G401 (cell line): ENCODE results near the gene GPC4. TPM values are rescaled to one million over a fixed set of nuclear protein-coding genes. Genes with fewer than 3 reads are reported as not detected.

Experiments
- DNase-seq: peaks from one replicate; pipeline ENCODE4 v3.0.0-alpha.2; 2015; ENCODE audit warnings: low spot score
- in situ Hi-C: cut with HindIII; loops from 2 replicates; pipeline ENCODE4 v1.10.0; 2016; ENCODE audit warnings: low sequenced_read_pairs, mixed read lengths
- total RNA-seq: library from RNA; depleted of rRNA; stranded (reverse); fragments of >200 nt; shearing (Covaris generic); gene quantifications from 2 replicates; pipeline ENCODE4 v1.2.3, GENCODE V29; 2014; rRNA removed

GPC4 gene
- total RNA-seq: 18.0 and 28.1 TPM in 2 replicates

GRCh38 chrX:133415276-133416105 lies at the start of gene GPC4:
TSS of gene GPC4 (minus strand) at chrX:133415489. CDS start at chrX:133414965, 524 bp downstream.
- in situ Hi-C loops: no loop called here
- DNase-seq: peak; percentile 10

DNA sequence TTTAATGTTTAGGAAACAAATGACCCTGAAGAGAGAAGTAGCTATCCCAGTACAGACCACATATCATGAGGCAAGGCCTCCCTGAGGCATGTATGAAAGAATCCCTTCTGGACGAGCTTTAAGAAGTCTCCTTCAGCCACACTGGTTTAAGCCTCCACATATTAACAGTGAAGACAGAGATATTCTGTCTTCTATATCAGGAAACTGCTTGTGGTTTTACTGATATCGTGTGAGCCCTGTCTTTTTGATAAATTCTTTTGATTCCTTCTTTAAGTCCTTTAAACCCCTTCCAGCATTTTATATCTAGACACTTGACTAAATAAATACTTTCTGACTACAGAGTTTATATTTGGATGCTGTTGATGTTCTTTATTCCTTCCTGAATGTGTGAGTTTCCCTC lies 45.9 kb upstream of the GPC4 start:
- DNase-seq: no peak
- in situ Hi-C loops: no loop called here

DNA sequence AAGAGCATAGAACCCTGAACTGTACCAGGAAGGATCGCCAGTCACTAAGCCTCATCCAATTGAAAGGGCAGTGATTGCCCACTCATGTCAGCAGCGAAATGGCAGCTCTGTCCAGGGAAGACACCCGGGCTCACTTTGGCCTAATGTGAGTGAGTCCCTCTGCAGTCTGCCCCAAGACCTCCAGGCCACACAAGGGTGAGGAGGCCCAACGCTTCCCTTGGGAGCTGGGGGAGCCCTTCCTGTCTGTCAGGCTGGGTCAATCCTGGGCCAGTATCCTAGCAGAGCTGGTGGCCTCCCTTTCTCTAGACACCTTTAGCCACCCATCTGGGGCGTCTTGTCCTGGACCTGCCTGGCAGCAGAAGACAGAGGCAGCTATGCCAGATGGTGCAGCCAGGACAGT lies 39.6 kb upstream of the GPC4 start:
- no peak for DNase-seq
- in situ Hi-C loops: no loop called here

DNA sequence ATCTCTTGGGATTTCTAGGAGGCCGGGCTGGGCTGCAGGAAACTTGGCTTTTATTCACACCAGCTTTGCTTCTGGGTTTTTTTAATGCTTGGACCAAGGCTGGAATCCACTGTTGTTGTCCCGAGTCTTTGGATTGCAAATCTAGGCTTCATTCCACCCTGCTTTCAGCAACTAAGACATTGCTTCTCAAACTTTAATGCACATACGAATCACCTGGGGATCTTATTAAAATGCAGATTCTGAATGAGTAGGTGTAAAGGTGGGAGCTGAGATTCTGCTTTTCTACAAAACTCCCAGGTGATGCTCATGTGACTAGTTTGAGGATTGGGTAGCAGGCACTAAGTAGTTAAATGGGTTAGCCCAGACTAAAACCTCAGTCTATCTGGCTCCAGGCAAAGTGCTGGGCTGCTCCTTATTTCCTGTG lies 39.2 kb upstream of the GPC4 start:
- DNase-seq: no peak
- in situ Hi-C loops: no loop called here

- in situ Hi-C loops: no loop called here
- no peak for DNase-seq
These were observed 33.3 kb upstream of the GPC4 start for GRCh38 chrX:133448512-133449076.

DNA sequence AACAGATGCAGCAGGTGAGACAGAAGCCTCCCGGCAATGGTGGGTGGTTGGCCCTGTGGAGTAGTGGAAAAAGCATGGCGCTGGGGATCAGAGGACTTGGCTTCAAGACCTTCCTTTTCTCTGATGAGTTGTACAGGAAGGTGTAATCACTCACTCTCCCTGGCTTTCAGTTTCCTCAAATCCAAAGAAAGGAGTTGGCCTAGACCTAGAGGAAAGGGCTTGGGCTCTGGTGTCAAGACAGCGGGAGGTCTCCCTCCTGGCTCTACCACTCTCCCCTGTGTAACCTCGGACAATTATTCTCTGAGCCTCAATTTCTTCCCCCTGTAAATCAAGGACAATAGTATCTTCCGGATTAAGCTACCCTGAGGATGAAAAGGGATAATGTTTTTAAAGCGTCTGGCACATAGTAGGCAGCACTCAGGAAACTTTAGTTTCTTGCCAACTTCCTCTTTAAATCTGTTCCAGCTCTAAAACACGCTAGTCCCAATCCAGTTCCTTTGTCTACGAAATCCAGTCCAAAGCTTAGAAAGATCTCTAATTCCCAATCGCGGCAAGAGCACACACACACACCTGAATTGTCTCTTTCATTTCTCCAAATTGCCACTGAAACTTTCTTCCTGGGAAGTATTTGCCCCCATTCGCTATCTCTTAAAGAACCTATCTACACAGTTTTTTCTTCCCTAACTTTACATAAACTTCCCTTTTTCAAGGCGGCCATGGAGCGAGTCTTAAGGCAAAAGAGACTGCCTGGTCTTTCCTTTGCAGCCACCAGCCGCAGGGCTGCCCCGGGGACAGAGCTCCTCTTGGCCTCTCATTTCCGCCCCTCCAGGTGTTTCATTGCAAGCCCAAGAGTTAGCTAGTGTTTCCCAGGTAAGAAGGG lies 29.9 kb upstream of the GPC4 start:
- in situ Hi-C loops: no loop called here
- peak; percentile 4 for DNase-seq

- no peak for DNase-seq
- in situ Hi-C loops: no loop called here
These were observed 28.9 kb upstream of the GPC4 start for GRCh38 chrX:133444196-133444595.

DNA sequence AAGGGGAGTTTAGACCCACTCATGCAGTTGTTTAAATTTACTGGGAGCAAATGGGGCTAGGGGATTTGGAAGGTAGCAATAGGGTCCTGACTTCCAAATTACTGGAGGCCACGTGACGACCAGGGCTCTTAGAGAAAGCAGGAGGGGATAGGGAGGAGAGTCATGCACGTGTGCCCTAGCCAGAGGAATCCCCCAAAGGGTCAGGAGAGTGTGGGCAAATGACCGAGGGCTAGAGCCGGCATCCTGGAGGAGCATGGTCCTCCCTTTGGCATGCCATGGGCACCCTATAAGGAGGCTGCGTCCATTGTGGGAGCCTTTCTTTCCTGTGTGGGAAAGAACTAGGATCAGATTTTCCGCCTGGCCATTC lies 25.5 kb upstream of the GPC4 start:
- DNase-seq: no peak
- in situ Hi-C loops: no loop called here

- in situ Hi-C loops: no loop called here
- no peak for DNase-seq
These were observed 24.9 kb upstream of the GPC4 start for GRCh38 chrX:133440081-133440796.

DNA sequence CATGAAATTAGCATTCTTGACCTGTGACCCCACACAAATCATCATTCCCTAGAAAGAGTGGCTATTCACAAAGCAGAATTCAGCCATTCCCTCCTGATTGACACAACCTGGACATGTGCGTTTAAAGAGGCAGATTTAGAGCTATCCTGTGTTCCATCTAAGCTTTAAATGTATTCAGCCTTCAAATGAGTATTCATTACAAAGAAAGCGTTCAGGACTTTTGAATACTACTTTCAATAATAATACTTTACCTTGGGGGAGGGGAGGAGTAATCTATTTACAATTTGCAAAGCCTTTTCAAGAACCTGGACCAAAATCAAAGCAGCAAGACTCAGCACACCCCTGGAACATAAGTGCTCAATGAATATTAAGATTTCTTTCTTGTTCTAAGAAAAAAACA lies 22.5 kb upstream of the GPC4 start:
- no peak for DNase-seq
- in situ Hi-C loops: no loop called here

DNA sequence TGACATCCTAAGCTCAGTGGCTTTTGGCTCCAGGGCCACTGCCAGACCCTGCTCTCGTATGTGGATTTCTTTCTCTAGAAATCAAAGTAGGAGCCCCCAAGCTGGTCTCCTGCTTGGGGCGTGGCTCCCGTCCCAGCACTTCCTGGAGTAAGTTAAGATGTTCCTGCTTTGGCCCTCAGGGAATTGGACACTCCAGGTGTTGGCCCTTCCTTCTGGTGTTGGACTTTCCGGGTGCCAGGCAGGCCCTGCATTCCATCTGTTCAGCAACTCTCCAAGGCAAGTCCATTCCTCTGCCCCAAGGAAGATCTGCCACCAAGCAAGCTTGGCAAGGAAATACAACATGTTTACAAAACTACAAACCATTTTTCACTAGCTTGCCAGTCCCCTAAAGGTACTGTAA lies 22.1 kb upstream of the GPC4 start:
- in situ Hi-C loops: no loop called here
- no peak for DNase-seq

DNA sequence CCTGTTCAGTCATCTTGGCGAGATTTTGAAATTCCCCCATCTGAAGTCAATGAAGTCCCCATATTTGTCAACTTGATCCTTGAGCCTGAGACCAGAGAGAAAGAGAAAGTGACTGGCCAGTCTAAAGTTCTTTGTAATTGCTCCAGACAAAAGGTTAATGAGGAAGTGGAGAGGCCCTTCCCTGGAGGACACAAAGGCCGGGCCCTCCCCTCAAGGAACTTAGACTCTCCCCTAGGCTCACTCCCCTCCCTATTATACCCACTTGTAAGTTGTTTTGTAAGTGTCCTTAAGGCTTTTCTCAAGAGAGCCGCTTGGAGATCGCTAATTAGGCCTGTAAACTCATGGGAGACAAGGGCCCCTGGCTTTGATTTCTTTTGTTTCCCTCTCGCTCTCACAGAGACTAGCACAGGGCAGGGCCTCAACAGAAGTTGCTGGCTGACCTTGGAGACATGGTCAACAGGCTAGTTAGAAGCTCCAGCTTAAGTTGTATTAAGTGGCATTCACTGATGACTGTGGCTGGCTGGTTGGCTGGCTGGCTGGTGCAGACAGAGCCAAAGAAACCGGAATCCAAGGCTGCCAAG lies 20.3 kb upstream of the GPC4 start:
- DNase-seq: no peak
- in situ Hi-C loops: no loop called here

DNA sequence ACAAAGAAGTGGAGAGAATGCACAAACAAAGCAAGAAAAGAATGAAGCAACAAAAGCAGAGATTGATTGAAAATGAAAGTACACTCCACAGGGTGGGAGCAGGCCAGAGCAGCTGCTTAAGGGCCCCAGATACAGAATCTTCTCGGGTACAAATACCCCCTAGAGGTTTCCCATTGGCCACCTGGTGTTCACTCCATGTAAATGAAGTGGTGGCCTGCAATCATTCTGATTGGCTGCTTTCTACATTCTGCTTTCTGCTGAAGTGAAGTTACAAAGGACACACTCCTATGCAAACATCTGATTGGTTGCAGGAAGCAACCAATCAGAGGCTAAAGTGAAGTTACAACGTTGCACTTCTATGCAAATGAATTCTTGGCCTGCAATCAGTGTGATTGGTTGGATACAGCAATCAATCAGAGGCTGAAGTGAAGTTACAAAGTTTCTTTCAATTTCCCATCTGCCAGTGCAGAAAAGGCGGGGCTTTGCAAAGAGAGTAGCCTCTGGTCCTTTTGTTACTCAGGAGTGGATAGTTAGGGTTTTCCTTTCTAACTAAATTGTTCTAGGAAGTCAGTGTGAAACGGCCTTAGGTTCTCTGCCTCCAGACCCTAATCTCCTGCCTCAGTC lies 19.0 kb upstream of the GPC4 start:
- DNase-seq: no peak
- in situ Hi-C loops: no loop called here

- DNase-seq: no peak
- in situ Hi-C loops: no loop called here
These were observed 4.6 kb upstream of the GPC4 start for GRCh38 chrX:133419911-133420310.

DNA sequence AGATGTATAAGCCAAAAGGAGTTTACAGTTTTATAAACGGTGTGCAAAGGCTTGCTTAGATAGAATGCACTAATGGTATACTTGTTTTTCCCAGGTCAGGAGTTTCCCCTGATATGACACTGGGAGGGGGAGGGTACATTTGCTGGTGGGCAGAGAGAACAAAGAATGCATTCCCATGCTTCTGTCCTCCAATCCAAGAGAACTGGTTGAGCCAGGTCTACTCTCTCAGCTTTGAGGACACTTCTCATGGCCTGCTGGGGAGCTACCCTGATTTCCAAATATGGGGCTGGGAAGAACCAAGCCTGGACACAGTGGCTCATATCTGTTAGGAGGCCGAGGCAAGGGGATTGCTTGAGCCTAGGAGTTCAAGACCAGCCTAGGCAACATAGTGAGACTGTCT lies 3.3 kb upstream of the GPC4 start:
- DNase-seq: no peak
- in situ Hi-C loops: no loop called here

DNA sequence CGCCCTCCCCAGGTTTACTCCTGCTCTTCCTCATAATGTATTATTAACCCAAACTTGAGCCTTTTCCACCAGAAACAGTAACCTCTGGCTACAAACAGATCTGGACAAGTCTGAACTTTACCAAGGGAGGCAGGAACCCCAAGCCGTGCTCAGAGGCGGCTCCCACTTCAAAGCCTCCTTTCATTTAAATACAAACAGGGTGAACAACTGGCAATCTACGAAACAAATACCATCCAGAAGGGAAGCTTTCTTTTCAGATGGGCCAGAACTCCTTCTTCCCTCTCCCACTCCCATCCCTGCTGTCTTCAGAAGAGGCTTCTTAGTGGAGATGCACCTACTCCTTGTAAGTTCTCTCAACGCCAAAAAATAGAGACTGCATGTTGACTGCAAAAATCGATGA lies 2.1 kb upstream of the GPC4 start:
- DNase-seq: no peak
- in situ Hi-C loops: no loop called here

- no peak for DNase-seq
- in situ Hi-C loops: no loop called here
These were observed 648 bp downstream of the GPC4 start for GRCh38 chrX:133414406-133415275.
